ENCODE data around the gene RPGRIP1L.

GRCh38 chr16:53625221-53625620, 78.4 kb downstream of the RPGRIP1L start:
- TF ChIP-seq SMC3 (IDR thresholded peaks at IDR 0.05), result no peak
- TF ChIP-seq ZFP36 (IDR thresholded peaks at IDR 0.05; ENCODE audit: borderline replicate concordance, partially characterized antibody), result no peak
- no peak for TF ChIP-seq TP53 (CRISPR knock-in tag; IDR thresholded peaks at IDR 0.05)
- no peak for TF ChIP-seq FOSL2 (IDR thresholded peaks at IDR 0.05)
- no peak for TF ChIP-seq FOSL2 (CRISPR knock-in tag; IDR thresholded peaks at IDR 0.05)
- no peak for TF ChIP-seq CTCF (IDR thresholded peaks at IDR 0.05)
- TF ChIP-seq POLR2A (IDR thresholded peaks at IDR 0.05; ENCODE audit: low read length), result no peak
